Measurements from ENCODE around the gene ZBTB5. TPM values are rescaled to one million over a fixed set of nuclear protein-coding genes. Genes with fewer than 3 reads are reported as not detected.
A peak's percentile ranks its signal among the peaks of the same experiment; 100 is the strongest.

ZBTB5 gene
- total RNA-seq, 1 experiment from 2014 or later = 9.1 TPM

DNA sequence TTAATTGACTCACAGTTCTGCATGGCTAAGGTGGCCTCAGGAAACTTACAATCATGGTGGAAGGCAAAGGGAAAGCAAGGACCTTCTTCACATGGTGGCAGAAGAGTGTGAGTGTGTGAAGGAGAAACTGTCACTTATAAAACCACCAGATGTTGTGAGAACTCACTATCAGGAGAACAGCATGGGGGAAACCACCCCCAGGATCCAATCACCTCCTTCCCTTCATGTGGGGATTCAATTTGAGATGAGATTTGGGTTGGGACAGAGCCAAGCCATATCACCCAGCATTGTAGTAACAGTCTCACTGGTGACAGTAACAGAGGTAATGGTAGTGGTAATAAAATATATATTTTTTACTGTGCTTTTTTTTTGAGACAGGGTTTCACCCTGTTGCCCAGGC, 18.1 kb downstream of the ZBTB5 start:
- peaks cover 2% of the 10 kb centered on the region for H3K79me2 ChIP-seq (ENCODE audit: insufficient read depth, low read length)
- H2BK12ac ChIP-seq (ENCODE audit: insufficient read length, low read depth, low read length) = no peak overlapping the region
- no peaks in the 10 kb centered on the region; the same call in 1 of the 2 replicates for H3K27me3 Mint-ChIP-seq (ENCODE audit: low read depth)
- H3K4me3 Mint-ChIP-seq = no peak overlapping the region
- H3K56ac ChIP-seq (ENCODE audit: insufficient read length, low read depth, low read length) = no peak overlapping the region
- H2BK20ac ChIP-seq (ENCODE audit: low read depth, low read length, poor library complexity, severe bottlenecking) = no peak overlapping the region
- no peak overlapping the region for H4K91ac ChIP-seq (ENCODE audit: insufficient read length, low read depth, low read length)
- H3K4me1 Mint-ChIP-seq = peaks cover 8 to 23% of the 10 kb centered on the region in 2 experiments
- no peak overlapping the region for H2BK5ac ChIP-seq (ENCODE audit: insufficient read length, low read length)
- H3K36me3 Mint-ChIP-seq (ENCODE audit: insufficient read depth in 1 of 3, low read depth in 3 of 3) = peaks cover 12 to 31% (median 22%) of the 10 kb centered on the region in 3 experiments; a peak in 6 of 7 replicates
- no peak overlapping the region for H2BK15ac ChIP-seq (ENCODE audit: low read depth, low read length)
- TF ChIP-seq, protein P1, sequence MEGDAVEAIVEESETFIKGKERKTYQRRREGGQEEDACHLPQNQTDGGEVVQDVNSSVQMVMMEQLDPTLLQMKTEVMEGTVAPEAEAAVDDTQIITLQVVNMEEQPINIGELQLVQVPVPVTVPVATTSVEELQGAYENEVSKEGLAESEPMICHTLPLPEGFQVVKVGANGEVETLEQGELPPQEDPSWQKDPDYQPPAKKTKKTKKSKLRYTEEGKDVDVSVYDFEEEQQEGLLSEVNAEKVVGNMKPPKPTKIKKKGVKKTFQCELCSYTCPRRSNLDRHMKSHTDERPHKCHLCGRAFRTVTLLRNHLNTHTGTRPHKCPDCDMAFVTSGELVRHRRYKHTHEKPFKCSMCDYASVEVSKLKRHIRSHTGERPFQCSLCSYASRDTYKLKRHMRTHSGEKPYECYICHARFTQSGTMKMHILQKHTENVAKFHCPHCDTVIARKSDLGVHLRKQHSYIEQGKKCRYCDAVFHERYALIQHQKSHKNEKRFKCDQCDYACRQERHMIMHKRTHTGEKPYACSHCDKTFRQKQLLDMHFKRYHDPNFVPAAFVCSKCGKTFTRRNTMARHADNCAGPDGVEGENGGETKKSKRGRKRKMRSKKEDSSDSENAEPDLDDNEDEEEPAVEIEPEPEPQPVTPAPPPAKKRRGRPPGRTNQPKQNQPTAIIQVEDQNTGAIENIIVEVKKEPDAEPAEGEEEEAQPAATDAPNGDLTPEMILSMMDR (conservative IDR thresholded peaks at IDR 0.05) = no peak
- peaks cover 18% of the 10 kb centered on the region for H3K79me1 ChIP-seq (ENCODE audit: insufficient read depth, low read depth, low read length, poor library complexity, severe bottlenecking)
- no peaks in the 10 kb centered on the region for H3K27me3 ChIP-seq (ENCODE audit: insufficient read depth, low read length)
- no peak overlapping the region for H4K8ac ChIP-seq (replicated peaks; ENCODE audit: insufficient read length, low read depth, low read length)
- no peak overlapping the region for H2AK5ac ChIP-seq (ENCODE audit: insufficient read length, low read length)
- H3T11ph ChIP-seq (ENCODE audit: low read length) = no peak overlapping the region
- H3K9me3 ChIP-seq (ENCODE audit: control insufficient read depth, low read depth, low read length) = no peaks in the 10 kb centered on the region
- H2AFZ ChIP-seq (ENCODE audit: low read length) = no peak overlapping the region
- DNase-seq = no peak
- no peaks in the 10 kb centered on the region for H4K20me1 ChIP-seq (ENCODE audit: control insufficient read depth, insufficient read depth, insufficient read length)
- no peak overlapping the region for H3K23ac ChIP-seq (ENCODE audit: insufficient read length, low read depth, low read length)
- H3K9me3 Mint-ChIP-seq = no peaks in the 10 kb centered on the region
- no peak overlapping the region for H3K18ac ChIP-seq (ENCODE audit: insufficient read length, low read depth, low read length)
- H3K27ac Mint-ChIP-seq = peak overlapping the region in 2 of 3 experiments; percentile 12 to 17; a peak in 1 of 7 replicates
- no peak overlapping the region for H4K5ac ChIP-seq (ENCODE audit: insufficient read length, low read depth, low read length)
- H3K27ac ChIP-seq (ENCODE audit: insufficient read length, low read depth, low read length) = no peak overlapping the region
- no peaks in the 10 kb centered on the region for H3K4me1 ChIP-seq (ENCODE audit: insufficient read depth, low read length)
- no peak overlapping the region for H2BK120ac ChIP-seq (ENCODE audit: low read depth, low read length, poor library complexity, severe bottlenecking)
- H3K4me2 ChIP-seq (ENCODE audit: insufficient read depth, insufficient read length, low read length) = no peak overlapping the region
- H3K4ac ChIP-seq (ENCODE audit: low read depth, low read length) = no peak overlapping the region
- H3K9ac ChIP-seq (ENCODE audit: extremely low read depth, insufficient read length, low read length) = no peak overlapping the region
- H3K14ac ChIP-seq (ENCODE audit: insufficient read depth, low read length) = no peak overlapping the region
- no peaks in the 10 kb centered on the region for H3K23me2 ChIP-seq (ENCODE audit: insufficient read length, low read depth, low read length, poor library complexity, severe bottlenecking)

All from H9 (cell line).